ENCODE results near the gene PLEKHH1.
"Not testable (repeated sequence)": the region's sequence is repeated elsewhere in the genome, so short reads cannot be mapped to it uniquely, and the experiment has no call there.

PLEKHH1 gene

DNA sequence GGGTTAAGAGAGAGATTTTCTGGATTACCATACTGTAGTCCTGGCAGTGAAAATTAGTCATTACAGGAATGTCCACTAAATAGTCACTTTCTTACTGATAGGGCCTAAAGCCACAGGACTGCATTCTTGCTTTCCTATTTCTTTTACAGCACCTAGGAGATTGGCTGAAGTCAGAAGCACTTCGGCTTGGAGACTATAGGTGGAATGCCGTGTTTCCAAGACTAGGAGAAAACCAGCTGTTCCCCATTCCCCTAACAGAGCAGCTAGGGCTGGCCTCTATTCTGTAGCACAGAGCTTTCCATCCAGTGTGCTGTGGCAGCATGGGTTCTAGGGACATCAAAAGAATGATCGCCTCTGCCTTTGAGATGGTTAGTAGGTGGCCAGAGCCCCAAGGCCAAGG lies 51.9 kb downstream of the PLEKHH1 start:
- no peak for TF ChIP-seq JUND (IDR thresholded peaks at IDR 0.05; ENCODE audit: low read depth)
- in situ Hi-C loops (cut with HindIII; ENCODE audit: low pct_unique_long_range_greater_than_20kb, low sequenced_read_pairs), result loop anchor here (25.0 kb wide), 1 partner anchor 148 kb away; no protein-coding TSS in a partner anchor
- no peak for DNase-seq (ENCODE audit: low read depth in 1 of 2, low spot score in 1 of 2)

DNA sequence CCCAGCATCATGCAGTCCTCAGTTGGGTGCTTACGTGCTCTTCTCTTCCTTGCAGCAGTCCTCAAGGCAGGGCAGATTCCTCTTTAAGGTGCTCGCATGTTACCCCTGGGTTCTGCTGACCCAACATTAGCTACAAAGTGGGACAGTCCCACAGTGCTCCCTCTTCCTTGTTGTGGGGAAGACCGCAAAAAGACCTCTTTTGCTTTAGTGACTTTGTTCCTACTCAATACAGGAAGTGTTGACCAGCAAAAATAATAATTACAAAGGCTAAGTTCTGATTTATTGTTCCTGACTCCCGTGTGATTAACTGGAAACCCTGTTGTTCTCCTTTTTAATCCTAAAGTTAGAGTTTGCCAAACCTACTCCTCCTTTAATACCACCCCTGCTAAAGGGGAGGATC lies 53.3 kb downstream of the PLEKHH1 start:
- no peak for TF ChIP-seq JUND (IDR thresholded peaks at IDR 0.05; ENCODE audit: low read depth)
- in situ Hi-C loops (cut with HindIII; ENCODE audit: low pct_unique_long_range_greater_than_20kb, low sequenced_read_pairs), result loop anchor here (25.0 kb wide), 1 partner anchor 149 kb away; no protein-coding TSS in a partner anchor
- no peak for DNase-seq (ENCODE audit: low read depth in 1 of 2, low spot score in 1 of 2)

DNA sequence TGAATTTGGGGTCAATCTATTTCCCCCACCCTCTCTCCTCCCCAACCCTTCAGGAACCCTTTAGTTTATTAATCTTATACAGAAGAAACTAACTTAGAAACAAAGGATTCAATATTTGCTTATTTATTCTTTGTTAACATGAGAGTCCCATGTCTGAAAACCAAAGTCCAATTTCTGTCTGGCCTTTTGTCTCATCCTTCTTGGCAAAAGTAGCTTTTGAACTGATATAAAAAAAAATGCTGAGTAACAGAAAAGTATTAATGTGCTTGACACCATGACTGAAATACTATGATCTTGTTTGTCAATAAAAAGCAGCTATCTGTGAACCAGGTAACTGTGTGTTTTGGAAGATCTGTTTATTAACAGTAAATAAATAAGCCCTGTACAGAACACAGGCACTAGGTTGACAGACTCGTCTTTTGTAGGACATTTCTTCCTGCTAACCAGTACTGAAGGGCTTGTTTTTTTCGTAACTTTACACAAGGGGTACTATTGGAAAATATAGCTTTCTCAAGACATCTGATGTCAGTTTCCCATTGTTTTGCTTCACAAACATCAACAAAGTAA lies 56.2 kb downstream of the PLEKHH1 start:
- no peak for TF ChIP-seq JUND (IDR thresholded peaks at IDR 0.05; ENCODE audit: low read depth)
- in situ Hi-C loops (cut with HindIII; ENCODE audit: low pct_unique_long_range_greater_than_20kb, low sequenced_read_pairs), result loop anchor here (25.0 kb wide), 1 partner anchor 152 kb away; no protein-coding TSS in a partner anchor
- DNase-seq (ENCODE audit: low read depth in 1 of 2, low spot score in 1 of 2), result no peak

DNA sequence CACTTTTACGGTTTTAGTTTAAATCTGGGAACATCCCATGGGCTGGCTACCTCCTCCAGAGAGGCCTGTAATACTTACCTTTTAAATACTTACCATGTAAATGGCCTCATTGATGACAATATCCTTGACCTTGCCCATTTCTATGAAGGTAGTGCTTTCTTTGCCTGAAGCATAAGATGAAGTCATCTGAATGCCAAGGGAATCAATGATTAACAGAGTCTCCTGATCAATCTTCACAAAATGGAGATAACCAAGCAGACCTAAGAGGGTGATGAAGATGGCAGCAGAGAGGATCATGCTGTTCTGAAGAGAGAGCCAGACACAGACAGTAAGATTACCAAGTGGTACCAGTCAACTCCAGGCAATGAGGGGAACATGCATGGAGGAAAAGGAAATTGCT lies 60.6 kb downstream of the PLEKHH1 start:
- in situ Hi-C loops (cut with HindIII; ENCODE audit: low pct_unique_long_range_greater_than_20kb, low sequenced_read_pairs), result loop anchor here (25.0 kb wide), 1 partner anchor 156 kb away; no protein-coding TSS in a partner anchor
- DNase-seq (ENCODE audit: low read depth in 1 of 2, low spot score in 1 of 2), result not testable (repeated sequence)

DNA sequence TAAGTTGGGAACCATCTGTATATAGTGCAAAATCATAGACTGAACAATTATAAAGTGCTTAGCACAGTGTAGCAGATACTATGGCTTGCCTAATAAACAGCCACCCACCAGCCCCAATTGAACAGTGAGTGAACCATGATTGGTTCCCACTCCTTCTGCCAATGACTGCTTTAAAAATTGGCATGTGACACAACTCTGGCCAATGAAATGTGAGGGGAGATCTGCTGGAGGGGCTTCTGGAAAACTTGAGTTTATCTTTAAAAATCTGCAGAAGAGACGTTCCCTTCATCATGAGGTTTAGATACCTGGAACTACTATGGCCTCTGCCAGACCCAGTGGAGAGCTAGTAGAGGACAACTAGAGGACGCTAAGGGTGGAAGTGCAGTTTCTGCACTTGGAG lies 62.3 kb downstream of the PLEKHH1 start:
- no peak for TF ChIP-seq JUND (IDR thresholded peaks at IDR 0.05; ENCODE audit: low read depth)
- DNase-seq (ENCODE audit: low read depth in 1 of 2, low spot score in 1 of 2), result no peak
- in situ Hi-C loops (cut with HindIII; ENCODE audit: low pct_unique_long_range_greater_than_20kb, low sequenced_read_pairs), result loop anchor here (25.0 kb wide), 1 partner anchor 158 kb away; no protein-coding TSS in a partner anchor

DNA sequence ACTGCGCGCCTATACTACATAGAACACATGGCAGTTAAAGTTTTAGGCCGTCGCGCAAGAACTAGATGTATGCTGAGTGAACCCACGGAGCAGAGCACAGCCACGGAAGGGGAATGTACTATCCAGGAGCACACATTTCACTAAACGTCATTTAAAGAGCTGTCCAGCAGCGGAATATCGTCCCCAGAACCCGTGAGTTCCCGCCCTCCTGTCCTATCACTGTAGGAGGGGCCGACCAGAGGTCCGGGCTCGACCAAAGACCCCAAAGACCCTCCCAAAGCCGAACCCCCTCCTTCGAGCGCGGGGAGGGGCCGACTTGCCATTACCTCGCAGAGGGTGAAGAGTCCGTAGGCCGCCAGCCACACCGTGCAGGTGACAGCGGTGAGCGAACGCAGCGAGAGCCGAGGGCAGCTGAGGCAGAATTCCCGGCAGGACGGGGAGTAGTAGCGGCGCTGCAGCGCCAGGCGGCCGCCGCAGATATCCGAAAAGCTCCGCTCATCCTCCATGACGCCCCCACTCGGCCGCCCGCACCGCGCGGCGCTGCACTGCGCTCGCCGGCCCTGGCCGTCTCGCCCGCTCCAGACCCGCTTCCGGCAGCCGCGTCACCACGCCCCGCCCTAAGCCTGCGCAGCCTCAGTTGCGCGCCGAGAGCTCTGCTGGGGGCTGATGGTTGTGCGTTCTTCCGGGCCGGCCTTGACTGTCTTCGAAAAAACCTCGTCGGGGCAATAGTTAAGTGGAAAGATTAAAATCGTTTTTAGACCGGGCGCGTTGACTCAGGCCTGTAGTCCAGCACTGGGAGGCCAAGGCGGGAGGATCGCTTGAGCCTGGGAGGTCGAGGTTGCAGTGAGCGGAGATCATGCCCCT lies 66.8 kb downstream of the PLEKHH1 start, which contains the start of gene PIGH:
Gene PIGH, minus strand, starts transcription at position 571 of the 864 bp plus-strand sequence. Its CDS starts 65 bp downstream, at position 506.
- in situ Hi-C loops (cut with HindIII; ENCODE audit: low pct_unique_long_range_greater_than_20kb, low sequenced_read_pairs), result loop anchor here (25.0 kb wide), 1 partner anchor 163 kb away; no protein-coding TSS in a partner anchor
- peak; percentile 93 for DNase-seq (ENCODE audit: low read depth in 1 of 2, low spot score in 1 of 2)
- no peak for TF ChIP-seq JUND (IDR thresholded peaks at IDR 0.05; ENCODE audit: low read depth)

DNA sequence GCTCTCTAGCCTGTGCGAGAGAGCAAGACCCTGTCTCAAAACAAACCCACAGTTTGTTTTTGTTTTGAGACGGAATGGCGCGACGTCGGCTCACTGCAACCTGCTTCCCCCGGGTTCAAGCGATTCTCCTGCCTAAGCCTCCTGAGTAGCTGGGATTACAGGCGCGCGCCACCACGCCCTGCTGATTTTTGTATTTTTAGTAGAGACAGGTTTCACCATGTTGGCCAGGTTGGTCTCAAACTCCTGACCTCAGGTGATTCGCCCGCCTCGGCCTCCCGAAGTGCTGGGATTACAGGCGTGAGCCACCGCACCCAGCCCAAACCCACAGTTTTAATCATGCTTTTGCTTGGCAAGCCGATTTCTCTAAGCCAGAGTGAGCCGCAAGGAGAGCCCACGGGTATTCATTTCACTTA lies 67.5 kb downstream of the PLEKHH1 start:
- DNase-seq (ENCODE audit: low read depth in 1 of 2, low spot score in 1 of 2); in situ Hi-C loops (cut with HindIII; ENCODE audit: low pct_unique_long_range_greater_than_20kb, low sequenced_read_pairs): not testable (repeated sequence)

DNA sequence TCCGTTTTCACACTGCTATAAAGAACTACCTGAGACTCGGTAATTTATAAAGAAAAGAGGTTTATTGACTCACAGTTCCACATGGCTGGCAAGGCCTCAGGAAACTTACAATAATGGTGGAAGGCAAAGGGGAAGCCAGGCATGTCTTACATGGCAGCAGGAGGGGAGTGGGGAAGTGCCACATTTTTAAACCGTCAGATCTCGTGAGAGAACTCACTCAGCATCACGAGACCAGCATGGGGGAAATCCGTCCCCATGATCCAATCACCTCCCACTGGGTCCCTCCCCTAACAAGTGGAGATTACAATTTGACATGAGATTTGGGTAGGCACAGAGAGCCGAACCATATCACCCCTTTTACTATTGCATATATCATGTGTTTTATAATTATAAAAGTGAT lies 69.0 kb downstream of the PLEKHH1 start:
- no peak for DNase-seq (ENCODE audit: low read depth in 1 of 2, low spot score in 1 of 2)
- in situ Hi-C loops (cut with HindIII; ENCODE audit: low pct_unique_long_range_greater_than_20kb, low sequenced_read_pairs), result no loop called here

DNA sequence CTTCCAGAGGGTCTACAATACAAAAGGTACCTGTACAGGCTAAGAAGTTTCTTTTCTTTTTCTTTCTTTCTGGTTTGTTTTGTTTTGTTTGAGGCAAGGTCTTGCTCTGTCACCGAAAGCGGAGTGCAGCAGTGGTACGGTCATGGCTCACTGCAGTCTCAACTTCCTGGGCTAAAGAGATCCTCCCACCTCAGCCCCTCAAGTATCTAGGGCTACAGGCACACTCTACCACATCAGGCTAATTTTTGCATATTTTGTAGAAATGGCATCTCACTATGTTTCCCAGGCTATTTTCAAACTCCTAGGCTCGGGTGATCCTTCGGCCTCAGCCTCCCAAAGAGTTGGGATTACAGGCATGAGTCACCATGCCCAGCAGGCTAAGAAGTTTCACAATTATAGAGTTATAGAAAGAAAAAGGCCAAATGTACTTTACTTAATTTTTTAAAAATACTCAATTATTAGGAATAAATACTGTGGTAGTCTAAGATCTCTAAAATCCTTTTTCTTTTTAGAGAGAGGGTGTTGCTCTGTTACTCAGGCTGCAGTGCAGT lies 70.0 kb downstream of the PLEKHH1 start:
- in situ Hi-C loops (cut with HindIII; ENCODE audit: low pct_unique_long_range_greater_than_20kb, low sequenced_read_pairs), result no loop called here
- DNase-seq (ENCODE audit: low read depth in 1 of 2, low spot score in 1 of 2), result no peak
- TF ChIP-seq JUND (IDR thresholded peaks at IDR 0.05; ENCODE audit: low read depth), result no peak

More for the DNA sequence above, 69.0 kb downstream of the PLEKHH1 start:
- no peak for TF ChIP-seq JUND (IDR thresholded peaks at IDR 0.05; ENCODE audit: low read depth)

DNA sequence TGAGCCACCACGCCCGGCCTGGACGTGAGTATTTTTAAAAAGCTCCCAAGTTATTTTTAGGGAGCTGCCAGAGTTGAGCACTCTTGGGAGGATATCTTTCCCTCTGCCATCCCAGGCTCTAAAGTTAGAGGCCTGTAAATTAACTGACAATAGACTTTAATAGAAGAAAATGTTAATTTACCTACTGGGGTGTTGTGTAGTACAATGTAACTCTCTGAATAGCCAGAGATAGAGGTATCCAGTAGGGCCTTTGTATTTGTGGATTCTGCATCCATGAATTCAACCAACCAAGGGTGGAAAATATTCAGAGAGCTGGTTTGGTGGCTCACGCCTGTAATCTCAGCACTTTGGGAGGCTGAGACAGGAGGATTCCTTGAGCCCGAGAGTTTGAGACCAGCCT lies 74.6 kb downstream of the PLEKHH1 start:
- no peak for TF ChIP-seq JUND (IDR thresholded peaks at IDR 0.05; ENCODE audit: low read depth)
- no peak for DNase-seq (ENCODE audit: low read depth in 1 of 2, low spot score in 1 of 2)
- in situ Hi-C loops (cut with HindIII; ENCODE audit: low pct_unique_long_range_greater_than_20kb, low sequenced_read_pairs), result no loop called here

DNA sequence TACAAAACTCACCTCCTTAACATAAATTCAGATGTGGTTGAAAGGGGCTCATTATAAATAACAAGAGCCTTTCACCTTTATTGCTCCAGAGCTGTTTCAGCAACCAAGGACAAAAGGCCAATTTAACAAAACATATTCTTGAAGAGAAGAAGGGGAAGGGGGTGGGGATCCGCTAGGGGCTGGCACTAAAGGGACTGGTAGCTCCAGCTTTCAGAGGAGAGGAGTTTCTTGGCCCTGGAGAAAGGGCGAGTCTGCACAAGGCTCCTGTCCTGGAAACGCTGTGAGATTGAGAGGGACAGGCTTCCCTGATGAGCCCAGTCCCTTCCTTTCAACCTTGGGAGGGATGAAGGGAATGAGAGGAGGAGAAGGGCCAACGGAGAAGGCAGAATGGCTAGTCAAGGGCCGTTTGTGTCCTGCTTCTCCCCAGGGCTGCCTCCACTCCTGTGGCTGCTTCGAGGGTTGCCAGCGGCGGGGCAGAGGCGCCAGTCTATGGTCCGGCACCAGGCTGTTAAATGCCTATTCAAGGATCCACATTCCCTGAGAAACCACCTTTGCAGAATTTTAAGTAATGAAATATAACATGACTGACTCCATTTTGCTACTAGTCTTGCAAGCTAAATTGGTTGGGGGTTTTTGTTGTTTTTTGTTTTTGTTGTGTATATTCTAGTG lies 76.7 kb downstream of the PLEKHH1 start:
- TF ChIP-seq JUND (IDR thresholded peaks at IDR 0.05; ENCODE audit: low read depth), result no peak
- in situ Hi-C loops (cut with HindIII; ENCODE audit: low pct_unique_long_range_greater_than_20kb, low sequenced_read_pairs), result no loop called here
- DNase-seq (ENCODE audit: low read depth in 1 of 2, low spot score in 1 of 2), result no peak

DNA sequence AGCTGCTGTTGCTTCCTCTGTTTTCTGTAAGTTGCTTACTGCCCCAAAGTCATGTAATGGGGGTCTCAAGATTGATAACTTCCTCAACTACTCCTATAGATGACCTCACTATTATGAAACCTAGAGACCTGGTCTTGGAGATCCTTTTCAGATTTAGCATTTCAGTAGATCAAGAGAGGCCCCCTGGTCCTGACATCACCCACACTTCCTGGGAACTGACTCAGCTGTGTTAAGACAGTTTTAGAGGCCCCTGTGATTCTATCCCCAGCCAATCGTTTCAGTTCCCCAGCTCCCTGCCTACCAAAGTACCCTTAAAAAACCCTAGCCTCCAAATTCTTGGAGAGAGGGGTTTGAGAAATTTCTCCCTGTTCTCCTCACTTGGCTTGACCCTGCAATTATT lies 77.4 kb downstream of the PLEKHH1 start:
- in situ Hi-C loops (cut with HindIII; ENCODE audit: low pct_unique_long_range_greater_than_20kb, low sequenced_read_pairs), result no loop called here
- TF ChIP-seq JUND (IDR thresholded peaks at IDR 0.05; ENCODE audit: low read depth), result no peak
- no peak for DNase-seq (ENCODE audit: low read depth in 1 of 2, low spot score in 1 of 2)
